NCI-H748 (cell line): ENCODE measurements around the gene FRYL.
"Not testable (repeated sequence)": the region's sequence is repeated elsewhere in the genome, so short reads cannot be mapped to it uniquely, and the experiment has no call there.

ENCODE experiments used
- DNase-seq: peaks from one replicate; lab custom pipeline; 2025; ENCODE audit not compliant: unreplicated experiment; lab: John Stamatoyannopoulos, UW

FRYL gene

GRCh38 chr4:48704091-48704802 lies 75.8 kb downstream of the FRYL start:
- DNase-seq, result no peak

- no peak for DNase-seq
Observed at GRCh38 chr4:48699475-48699874, 80.6 kb downstream of the FRYL start.

GRCh38 chr4:48698029-48698971 lies 81.8 kb downstream of the FRYL start:
- DNase-seq, result no peak

- DNase-seq, result not testable (repeated sequence)
Observed at GRCh38 chr4:48697516-48697915, 82.6 kb downstream of the FRYL start.

GRCh38 chr4:48694824-48695223 lies 85.3 kb downstream of the FRYL start:
- DNase-seq, result no peak

- DNase-seq, result no peak
Observed at GRCh38 chr4:48693856-48694574, 86.1 kb downstream of the FRYL start.

GRCh38 chr4:48692897-48693296 lies 87.2 kb downstream of the FRYL start:
- no peak for DNase-seq

GRCh38 chr4:48692044-48692443 lies 88.0 kb downstream of the FRYL start:
- DNase-seq, result no peak

- no peak for DNase-seq
Observed at GRCh38 chr4:48688953-48689352, 91.1 kb downstream of the FRYL start.

- no peak for DNase-seq
Observed at GRCh38 chr4:48687313-48688051, 92.6 kb downstream of the FRYL start.

GRCh38 chr4:48686369-48686768 lies 93.7 kb downstream of the FRYL start:
- DNase-seq, result no peak

GRCh38 chr4:48683784-48684666 lies 96.1 kb downstream of the FRYL start:
- no peak for DNase-seq

GRCh38 chr4:48682870-48683269 lies 97.2 kb downstream of the FRYL start:
- DNase-seq, result not testable (repeated sequence)

GRCh38 chr4:48681856-48682255 lies 98.2 kb downstream of the FRYL start:
- no peak for DNase-seq

GRCh38 chr4:48680848-48681568 lies 99.1 kb downstream of the FRYL start:
- DNase-seq, result no peak

GRCh38 chr4:48673537-48673936 lies 106.5 kb downstream of the FRYL start:
- no peak for DNase-seq

- DNase-seq, result no peak
Observed at GRCh38 chr4:48670587-48670986, 109.5 kb downstream of the FRYL start.

GRCh38 chr4:48669086-48669485 lies 111.0 kb downstream of the FRYL start:
- DNase-seq, result no peak
